Spleen (tissue), 7 donors: Measurements from ENCODE around the gene GPR137C.

Experiments
- POLR2A ChIP-seq, 3 donors: fragments of 450-650 bp; IDR thresholded peaks; one replicate each; pipeline ENCODE4 v1.5.1; 2017; ENCODE audit warnings: antibody characterized with exemption in 3 of 3, mild to moderate bottlenecking in 1 of 3
- TF ChIP-seq, protein P1 (sequence below), 11 experiments: fragments of 200-600 bp in 7 of 11; fragments of 450-650 bp in 4 of 11; sonication (generic) in 4 of 11; IDR thresholded peaks in 8 of 11; conservative IDR thresholded peaks in 3 of 11; 1 replicate in 7 of 11; 2 replicates in 4 of 11; pipeline versions ENCODE4 v1.4.0 to v1.8.0; 2016 to 2021; ENCODE audit warnings: antibody characterized with exemption in 11 of 11, inconsistent platforms in 4 of 11, mild to moderate bottlenecking in 1 of 11
- donor health status: DM: no; HTN: no; CAD: no; lungs with moderate emphysema.
- donor health status: DM: no; HTN: no; CAD: no.
- donor health status: DM: no; HTN: no; CAD: no.

DNA sequence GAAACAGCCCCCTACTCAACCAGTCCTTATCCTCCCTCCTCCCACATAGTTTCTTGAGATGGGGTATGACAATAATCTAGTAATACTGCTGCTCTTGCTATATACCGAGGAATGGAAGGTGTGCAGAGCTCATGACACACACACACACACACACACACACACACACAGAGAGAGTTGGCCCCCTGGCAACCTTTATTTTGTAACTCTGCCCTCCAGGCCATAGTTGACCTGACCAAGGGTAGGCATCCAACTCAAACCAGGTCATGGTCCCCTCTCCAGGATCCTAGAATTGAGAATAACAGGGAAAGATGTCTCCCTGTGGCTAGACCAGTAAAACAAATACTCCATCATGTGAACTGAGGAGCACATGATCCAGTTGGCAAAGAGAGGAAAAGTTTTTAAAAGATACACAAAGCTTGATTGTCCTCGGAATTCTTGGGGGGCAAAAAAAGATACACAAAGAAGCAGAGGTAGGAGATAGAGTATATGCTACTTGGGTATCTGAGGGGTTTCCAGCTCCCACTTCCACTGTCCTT lies 131.4 kb downstream of the GPR137C start:
- TF ChIP-seq, protein P1, sequence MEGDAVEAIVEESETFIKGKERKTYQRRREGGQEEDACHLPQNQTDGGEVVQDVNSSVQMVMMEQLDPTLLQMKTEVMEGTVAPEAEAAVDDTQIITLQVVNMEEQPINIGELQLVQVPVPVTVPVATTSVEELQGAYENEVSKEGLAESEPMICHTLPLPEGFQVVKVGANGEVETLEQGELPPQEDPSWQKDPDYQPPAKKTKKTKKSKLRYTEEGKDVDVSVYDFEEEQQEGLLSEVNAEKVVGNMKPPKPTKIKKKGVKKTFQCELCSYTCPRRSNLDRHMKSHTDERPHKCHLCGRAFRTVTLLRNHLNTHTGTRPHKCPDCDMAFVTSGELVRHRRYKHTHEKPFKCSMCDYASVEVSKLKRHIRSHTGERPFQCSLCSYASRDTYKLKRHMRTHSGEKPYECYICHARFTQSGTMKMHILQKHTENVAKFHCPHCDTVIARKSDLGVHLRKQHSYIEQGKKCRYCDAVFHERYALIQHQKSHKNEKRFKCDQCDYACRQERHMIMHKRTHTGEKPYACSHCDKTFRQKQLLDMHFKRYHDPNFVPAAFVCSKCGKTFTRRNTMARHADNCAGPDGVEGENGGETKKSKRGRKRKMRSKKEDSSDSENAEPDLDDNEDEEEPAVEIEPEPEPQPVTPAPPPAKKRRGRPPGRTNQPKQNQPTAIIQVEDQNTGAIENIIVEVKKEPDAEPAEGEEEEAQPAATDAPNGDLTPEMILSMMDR (IDR thresholded peaks at IDR 0.05 in 8 of 11, conservative IDR thresholded peaks at IDR 0.05 in 3 of 11), result no peak
- no peak for TF ChIP-seq POLR2A (IDR thresholded peaks at IDR 0.05)
